ENCODE results near the gene BACH2.

- no peak for TF ChIP-seq BHLHE40 (IDR thresholded peaks at IDR 0.05; ENCODE audit: low read depth, low read length)
- no peak for TF ChIP-seq POLR2A (IDR thresholded peaks at IDR 0.05; ENCODE audit: low read depth, low read length)
- TF ChIP-seq RCOR1 (IDR thresholded peaks at IDR 0.05; ENCODE audit: insufficient replicate concordance, low read length): no peak
- TF ChIP-seq, protein P1, sequence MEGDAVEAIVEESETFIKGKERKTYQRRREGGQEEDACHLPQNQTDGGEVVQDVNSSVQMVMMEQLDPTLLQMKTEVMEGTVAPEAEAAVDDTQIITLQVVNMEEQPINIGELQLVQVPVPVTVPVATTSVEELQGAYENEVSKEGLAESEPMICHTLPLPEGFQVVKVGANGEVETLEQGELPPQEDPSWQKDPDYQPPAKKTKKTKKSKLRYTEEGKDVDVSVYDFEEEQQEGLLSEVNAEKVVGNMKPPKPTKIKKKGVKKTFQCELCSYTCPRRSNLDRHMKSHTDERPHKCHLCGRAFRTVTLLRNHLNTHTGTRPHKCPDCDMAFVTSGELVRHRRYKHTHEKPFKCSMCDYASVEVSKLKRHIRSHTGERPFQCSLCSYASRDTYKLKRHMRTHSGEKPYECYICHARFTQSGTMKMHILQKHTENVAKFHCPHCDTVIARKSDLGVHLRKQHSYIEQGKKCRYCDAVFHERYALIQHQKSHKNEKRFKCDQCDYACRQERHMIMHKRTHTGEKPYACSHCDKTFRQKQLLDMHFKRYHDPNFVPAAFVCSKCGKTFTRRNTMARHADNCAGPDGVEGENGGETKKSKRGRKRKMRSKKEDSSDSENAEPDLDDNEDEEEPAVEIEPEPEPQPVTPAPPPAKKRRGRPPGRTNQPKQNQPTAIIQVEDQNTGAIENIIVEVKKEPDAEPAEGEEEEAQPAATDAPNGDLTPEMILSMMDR (conservative IDR thresholded peaks at IDR 0.05; ENCODE audit: low read depth, low read length): no peak
Observed at GRCh38 chr6:89927264-89927663, 369.4 kb downstream of the BACH2 start.
